Fibroblast of lung (primary cell): ENCODE data around the gene CPA4.

Source experiments
- EZH2 ChIP-seq: IDR thresholded peaks from 2 replicates; pipeline ENCODE4 v1.5.1; 2012; ENCODE audit warnings: low read length, control low read depth, mild to moderate bottlenecking; ENCODE audit errors: missing control alignments
- TF ChIP-seq, protein P1 (sequence below), 2 donors: IDR thresholded peaks in 1 of 2; conservative IDR thresholded peaks in 1 of 2; 1 replicate in 1 of 2; 2 replicates in 1 of 2; pipeline ENCODE4 v1.5.1; 2011 to 2012; ENCODE audit warnings: low read length in 2 of 2, control low read depth in 1 of 2, inconsistent platforms in 1 of 2, low read depth in 1 of 2, mild to moderate bottlenecking in 1 of 2

DNA sequence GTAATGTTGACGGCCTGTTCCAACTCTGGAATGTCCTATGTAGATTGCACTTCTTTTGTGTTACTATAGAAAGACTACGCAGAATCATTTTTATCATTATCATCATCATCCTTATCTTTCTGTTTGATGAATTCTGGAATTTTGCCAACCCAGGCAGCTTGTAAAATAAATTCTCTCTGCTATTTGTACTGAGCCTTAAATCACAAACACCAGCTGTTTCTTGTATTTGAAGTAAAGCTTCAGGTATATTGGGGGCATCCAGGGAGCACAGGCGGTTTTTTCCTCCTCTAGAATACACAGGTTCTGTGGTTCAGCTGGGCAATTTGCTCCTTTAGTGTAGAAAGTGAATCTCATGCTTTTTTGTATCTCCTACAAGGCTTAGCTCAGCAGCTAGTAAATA is 36.7 kb downstream of the CPA4 start:
- TF ChIP-seq, protein P1, sequence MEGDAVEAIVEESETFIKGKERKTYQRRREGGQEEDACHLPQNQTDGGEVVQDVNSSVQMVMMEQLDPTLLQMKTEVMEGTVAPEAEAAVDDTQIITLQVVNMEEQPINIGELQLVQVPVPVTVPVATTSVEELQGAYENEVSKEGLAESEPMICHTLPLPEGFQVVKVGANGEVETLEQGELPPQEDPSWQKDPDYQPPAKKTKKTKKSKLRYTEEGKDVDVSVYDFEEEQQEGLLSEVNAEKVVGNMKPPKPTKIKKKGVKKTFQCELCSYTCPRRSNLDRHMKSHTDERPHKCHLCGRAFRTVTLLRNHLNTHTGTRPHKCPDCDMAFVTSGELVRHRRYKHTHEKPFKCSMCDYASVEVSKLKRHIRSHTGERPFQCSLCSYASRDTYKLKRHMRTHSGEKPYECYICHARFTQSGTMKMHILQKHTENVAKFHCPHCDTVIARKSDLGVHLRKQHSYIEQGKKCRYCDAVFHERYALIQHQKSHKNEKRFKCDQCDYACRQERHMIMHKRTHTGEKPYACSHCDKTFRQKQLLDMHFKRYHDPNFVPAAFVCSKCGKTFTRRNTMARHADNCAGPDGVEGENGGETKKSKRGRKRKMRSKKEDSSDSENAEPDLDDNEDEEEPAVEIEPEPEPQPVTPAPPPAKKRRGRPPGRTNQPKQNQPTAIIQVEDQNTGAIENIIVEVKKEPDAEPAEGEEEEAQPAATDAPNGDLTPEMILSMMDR (conservative IDR thresholded peaks at IDR 0.05 in 1 of 2, IDR thresholded peaks at IDR 0.05 in 1 of 2; ENCODE audit: low read depth in 1 of 2, low read length in 2 of 2) = no peak
- TF ChIP-seq EZH2 = no peak
